Motor neuron (in vitro differentiated cells): ENCODE measurements around the gene SLC39A8. TPM values are rescaled to one million over a fixed set of nuclear protein-coding genes. Genes with fewer than 3 reads are reported as not detected.

Experiments
- ATAC-seq, 8 experiments: fragments of 200-7000 bp; cut with Tn5 transposase; replicated peaks in 6 of 8; 2 replicates each; pipeline ENCODE4 v1.8.0; 2021; ENCODE audit warnings: mild to moderate bottlenecking in 8 of 8, moderate library complexity in 8 of 8
- H3K27ac ChIP-seq, 2 donors: fragments of 250-450 bp; sonication (Bioruptor Pico); 2 replicates each; pipeline ENCODE4 v1.9.0; 2021; ENCODE audit warnings: antibody characterized with exemption in 2 of 2, mild to moderate bottlenecking in 2 of 2, moderate library complexity in 1 of 2
- H3K4me1 ChIP-seq, 2 donors: fragments of 250-450 bp; sonication (Bioruptor Pico); replicated peaks in 1 of 2; 2 replicates each; pipeline ENCODE4 v1.6.1; 2021; ENCODE audit warnings: antibody characterized with exemption in 2 of 2, mild to moderate bottlenecking in 2 of 2, moderate library complexity in 1 of 2
- H3K4me3 ChIP-seq, 5 donors: fragments of 250-450 bp; sonication (Bioruptor Pico); 2 replicates each; pipeline ENCODE4 v1.9.0; 2021; ENCODE audit warnings: antibody characterized with exemption in 5 of 5, mild to moderate bottlenecking in 5 of 5, moderate library complexity in 4 of 5
- WGBS, 10 experiments: fragments of 450-650 bp; shearing (Covaris generic); methylation state at CpG; one replicate each; pipeline ENCODE4 v1.0.0; 2022; 5-methylcytosine and 5-hydroxymethylcytosine counted together
- in situ Hi-C, 9 experiments: fragments of 400-800 bp; cut with MboI; loops; one replicate each; pipeline ENCODE4 v1.15.0; 2021; ENCODE audit warnings: low sequenced_read_pairs in 9 of 9, low pct_unique_long_range_greater_than_20kb in 2 of 9; ENCODE audit not compliant: unreplicated experiment in 9 of 9
- total RNA-seq, 8 experiments: library from RNA; unstranded; fragments of 300-600 nt; gene quantifications; 2 replicates each; pipeline versions ENCODE4 v1.2.3 to v1.2.4, GENCODE V29; 2022

SLC39A8 gene
- total RNA-seq, 8 experiments from 2014 or later = 1.2 to 235 (median 3.0) TPM

DNA sequence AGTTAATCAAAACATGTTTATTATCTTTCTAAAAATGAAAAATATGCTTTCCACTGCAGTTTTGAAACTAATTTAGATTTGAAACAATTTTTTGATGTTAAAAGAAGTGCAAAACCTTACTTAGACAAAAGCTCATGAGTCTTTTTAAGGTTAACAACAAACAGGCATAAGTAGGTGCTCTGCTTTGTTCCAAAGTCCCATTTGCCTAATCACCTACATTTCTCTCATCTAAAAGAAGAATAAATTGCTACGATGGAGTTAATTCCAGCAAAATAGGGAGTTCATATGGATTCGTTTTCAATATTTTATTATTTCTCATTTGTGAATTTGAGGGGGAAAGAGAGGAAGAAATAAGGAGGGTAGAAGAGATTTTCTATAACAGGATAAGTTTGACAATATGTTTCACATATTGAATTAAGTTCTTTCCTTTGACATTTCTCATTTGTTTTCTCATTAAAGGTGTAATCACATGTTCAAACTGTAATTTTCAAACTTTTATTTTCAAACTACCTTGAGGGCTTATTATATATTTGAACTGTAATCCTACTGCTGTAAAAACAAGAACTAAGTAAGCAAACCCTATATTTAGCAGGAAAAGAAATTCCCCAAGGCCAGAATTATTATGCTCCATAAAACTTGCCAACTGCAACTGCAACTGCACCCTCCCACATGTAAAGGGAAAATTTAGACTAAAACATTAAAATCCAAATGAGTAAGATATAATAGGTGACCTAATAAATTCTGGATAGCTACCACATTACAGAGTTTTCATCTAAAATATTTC, 9.6 kb upstream of the SLC39A8 start:
- Histone ChIP-seq H3K4me3 (no peak overlapping the region), H3K4me1 (no peaks in the 10 kb centered on the region), H3K27ac (no peak overlapping the region)
- ATAC-seq = no peak
- WGBS, 10 experiments = 10 to 88% (median 42%) methylated on average over 1 to 2 of the region's 2 CpGs
- in situ Hi-C loops = no loop called here

DNA sequence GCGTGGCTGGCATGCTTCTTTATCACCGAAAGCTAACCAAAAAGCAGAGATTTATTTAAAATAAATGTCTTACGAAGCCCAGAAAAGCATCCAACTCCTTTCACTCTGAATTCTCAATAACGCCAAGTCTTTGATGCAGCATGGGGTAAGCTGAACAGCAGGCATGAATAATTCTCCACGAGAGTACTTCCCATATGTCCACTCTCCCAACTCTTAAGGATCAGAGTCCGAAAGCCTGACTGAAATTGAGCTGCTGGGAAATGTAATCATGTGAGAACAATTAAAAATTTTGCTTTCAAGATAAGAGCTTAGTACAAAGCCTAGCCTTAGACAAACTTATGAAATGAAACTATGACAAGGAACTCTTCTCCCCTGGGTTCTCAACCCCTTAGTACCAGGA, 7.5 kb upstream of the SLC39A8 start:
- ATAC-seq = peak in 1 of 8 experiments; percentile 34
- Histone ChIP-seq H3K4me3 (no peak overlapping the region), H3K27ac (no peak overlapping the region), H3K4me1 (no peaks in the 10 kb centered on the region)
- WGBS, 10 experiments = 13 to 90% (median 79%) methylated on average over 1 to 6 of the region's 6 CpGs; no CpG with 5 or more reads in 1 of the 10 experiments
- in situ Hi-C loops = no loop called here

DNA sequence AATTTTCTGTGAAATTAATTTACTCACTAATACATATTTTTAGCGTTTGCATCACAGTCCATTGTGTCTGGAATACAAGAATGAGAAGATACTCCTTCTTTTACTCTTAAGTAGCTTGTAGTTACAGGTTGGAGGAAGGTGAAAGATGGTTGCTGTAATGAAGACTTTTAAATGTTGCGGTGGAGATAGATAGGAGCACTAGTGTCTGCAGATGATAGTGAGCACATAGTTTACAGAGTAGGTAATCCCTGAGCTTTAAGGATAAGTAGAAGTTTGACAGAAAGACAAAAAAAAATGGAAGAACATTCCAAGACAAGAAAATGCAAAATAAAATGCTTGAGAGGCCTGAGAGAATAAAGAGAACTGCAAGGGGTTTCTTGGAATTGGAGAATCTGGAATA, 5.4 kb upstream of the SLC39A8 start:
- in situ Hi-C loops = no loop called here
- Histone ChIP-seq H3K4me1 (no peaks in the 10 kb centered on the region), H3K4me3 (no peak overlapping the region), H3K27ac (no peak overlapping the region)
- ATAC-seq = no peak
- 85 to 100% (median 94%) methylated on average over 1 to 2 of the region's 2 CpGs for WGBS, 10 experiments

DNA sequence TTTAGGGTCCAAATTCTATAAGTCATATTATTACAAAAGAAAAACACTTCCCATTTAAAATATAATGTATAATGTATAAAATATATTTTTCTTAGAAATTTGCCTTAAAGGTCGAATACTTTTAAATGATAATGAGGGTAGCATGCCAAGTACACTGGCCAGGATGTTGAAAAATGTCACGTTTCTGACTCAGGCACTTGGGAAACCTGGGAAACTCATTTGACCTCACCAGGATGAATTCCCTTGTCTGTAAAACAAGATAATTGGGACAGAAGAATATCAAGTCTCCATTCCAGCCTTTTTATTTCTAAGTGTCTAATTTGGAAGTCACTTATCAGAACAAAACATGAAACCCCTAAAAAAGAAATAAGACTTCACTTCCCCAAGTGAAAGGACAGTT, 3.4 kb upstream of the SLC39A8 start:
- ATAC-seq = no peak
- WGBS, 10 experiments = 20 to 92% (median 64%) methylated on average over 1 to 2 of the region's 2 CpGs; no CpG with 5 or more reads in 1 of the 10 experiments
- in situ Hi-C loops = loop anchor here in 1 of 9 experiments (5.0 kb wide), 1 partner anchor 79 kb away; no protein-coding TSS in a partner anchor
- Histone ChIP-seq H3K4me3 (no peak overlapping the region), H3K27ac (no peak overlapping the region), H3K4me1 (peaks cover 2 to 4% of the 10 kb centered on the region in 2 donors)

DNA sequence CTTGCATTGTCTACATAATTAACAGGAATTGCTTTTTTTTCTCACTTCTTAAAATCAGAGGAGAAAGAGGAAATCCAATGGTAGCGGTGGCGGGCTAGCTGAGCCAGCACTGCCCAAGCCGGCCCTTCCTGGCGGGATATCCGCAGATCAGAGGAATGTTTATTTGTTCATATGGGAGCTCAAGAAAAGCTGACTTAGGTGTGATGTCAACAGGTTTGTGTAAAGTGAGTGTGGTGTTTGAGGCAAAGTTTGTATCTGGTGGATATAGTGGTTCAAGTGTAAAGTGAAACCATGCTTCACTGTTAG, 466 bp upstream of the SLC39A8 start:
- Histone ChIP-seq H3K4me3 (peak overlapping the region in 3 of 5 donors; percentile 37 to 40 (median 39)), H3K27ac (no peak overlapping the region), H3K4me1 (peaks cover 2 to 7% of the 10 kb centered on the region in 2 donors)
- 0 to 69% (median 16%) methylated on average over 1 to 5 of the region's 5 CpGs; no CpG with 5 or more reads in 4 of the 10 experiments for WGBS, 10 experiments
- in situ Hi-C loops = loop anchor here in 1 of 9 experiments (5.0 kb wide), 1 partner anchor 82 kb away; no protein-coding TSS in a partner anchor
- ATAC-seq = peak in 1 of 8 experiments; percentile 1

DNA sequence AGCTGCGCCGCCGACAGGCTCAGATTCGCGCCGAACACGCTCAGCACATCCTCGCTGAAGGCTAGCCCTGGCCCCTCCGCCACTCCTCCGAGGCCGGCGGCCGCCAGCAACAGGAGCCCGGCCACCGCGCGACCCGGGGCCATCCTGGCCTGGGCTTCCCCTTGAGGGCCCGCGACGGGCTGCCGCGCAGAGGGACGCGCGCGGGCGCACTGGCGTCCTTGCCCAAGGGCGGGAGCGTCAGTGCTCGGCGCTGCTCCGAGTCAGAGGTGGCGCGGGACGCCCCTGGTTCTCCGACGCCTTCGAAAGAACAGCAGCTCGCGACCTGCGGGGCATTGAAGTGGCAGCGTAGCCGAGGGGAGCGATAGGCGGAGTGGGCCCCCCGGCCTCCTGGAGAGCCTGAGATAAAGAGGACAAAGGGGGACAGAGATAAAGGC, 745 bp downstream of the SLC39A8 start:
- in situ Hi-C loops = no loop called here
- Histone ChIP-seq H3K4me3 (peak overlapping the region; percentile 31 to 40 (median 39)), H3K27ac (no peak overlapping the region), H3K4me1 (peaks cover 2 to 7% of the 10 kb centered on the region in 2 donors)
- 0 to 10% (median 5%) methylated on average over 2 to 16 of the region's 48 CpGs; no CpG with 5 or more reads in 5 of the 10 experiments for WGBS, 10 experiments
- peak; percentile 66 to 90 (median 82) for ATAC-seq

DNA sequence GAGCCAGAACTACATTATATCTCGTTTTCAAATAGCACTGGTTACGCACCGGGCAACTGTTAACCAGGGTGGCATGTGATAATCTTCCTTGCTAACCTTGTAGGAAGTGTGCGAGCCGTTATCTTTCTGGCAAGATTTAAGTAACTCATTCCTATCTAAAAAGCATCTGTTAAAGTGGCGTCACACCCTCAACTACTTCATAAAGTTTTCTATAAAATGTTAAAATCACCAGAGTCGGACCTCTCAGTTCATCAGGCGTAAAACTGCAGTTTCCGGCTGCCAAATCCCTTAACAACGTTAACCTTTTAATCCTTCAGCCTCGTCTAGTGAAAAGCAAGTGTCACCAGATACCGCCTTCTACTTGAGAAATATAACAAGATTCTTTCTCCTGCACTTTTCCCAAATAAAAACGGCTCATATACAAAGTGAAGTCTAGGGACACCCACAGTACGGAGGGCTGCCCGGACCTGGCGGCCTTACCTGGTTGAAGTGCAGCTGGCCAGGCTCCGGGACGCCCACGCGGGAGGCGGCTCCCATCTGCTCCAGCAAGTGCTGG, 1.2 kb downstream of the SLC39A8 start:
- peaks cover 2 to 7% of the 10 kb centered on the region in 2 donors for H3K4me1 ChIP-seq
- ATAC-seq = no peak
- in situ Hi-C loops = no loop called here
- no peak overlapping the region for H3K27ac ChIP-seq
- WGBS, 10 experiments = 0 to 25% (median 10%) methylated on average over 2 to 19 of the region's 21 CpGs
- peak overlapping the region; percentile 31 to 40 (median 39) for H3K4me3 ChIP-seq

DNA sequence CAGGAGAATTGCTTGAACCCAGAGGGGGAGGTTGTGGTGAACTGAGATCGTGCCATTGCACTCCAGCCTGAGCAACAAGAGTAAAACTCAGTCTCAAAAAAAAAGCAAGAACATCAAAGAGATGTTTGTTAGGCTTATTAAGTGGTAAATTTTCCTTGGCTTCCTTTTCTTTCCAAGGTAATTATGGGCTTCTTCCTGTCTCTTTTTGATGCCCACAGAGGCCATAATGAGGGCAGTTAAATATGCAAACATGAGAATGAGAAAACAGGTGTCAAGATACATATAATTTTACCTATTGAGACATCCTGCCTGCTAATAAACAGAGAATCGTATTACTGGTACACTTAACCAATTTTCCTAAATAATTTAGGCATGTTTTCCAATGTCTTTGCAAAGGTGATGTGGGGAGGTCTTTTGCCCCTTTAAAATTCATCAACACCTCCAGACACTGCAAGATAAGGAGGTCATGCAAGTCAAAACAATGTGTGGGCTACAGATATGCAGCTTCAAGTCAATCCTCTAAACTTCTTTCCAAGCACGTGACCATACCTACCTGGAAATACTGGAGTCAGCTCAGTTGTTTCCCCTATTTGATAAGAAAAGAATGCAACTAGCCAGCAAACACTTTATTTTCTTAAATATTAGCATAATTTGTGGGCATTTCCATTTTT, 2.7 kb downstream of the SLC39A8 start:
- 33 to 100% (median 86%) methylated on average over 1 to 3 of the region's 3 CpGs; no CpG with 5 or more reads in 1 of the 10 experiments for WGBS, 10 experiments
- no peak for ATAC-seq
- Histone ChIP-seq H3K27ac (no peak overlapping the region), H3K4me1 (peaks cover 2 to 7% of the 10 kb centered on the region in 2 donors), H3K4me3 (no peak overlapping the region)
- in situ Hi-C loops = no loop called here

DNA sequence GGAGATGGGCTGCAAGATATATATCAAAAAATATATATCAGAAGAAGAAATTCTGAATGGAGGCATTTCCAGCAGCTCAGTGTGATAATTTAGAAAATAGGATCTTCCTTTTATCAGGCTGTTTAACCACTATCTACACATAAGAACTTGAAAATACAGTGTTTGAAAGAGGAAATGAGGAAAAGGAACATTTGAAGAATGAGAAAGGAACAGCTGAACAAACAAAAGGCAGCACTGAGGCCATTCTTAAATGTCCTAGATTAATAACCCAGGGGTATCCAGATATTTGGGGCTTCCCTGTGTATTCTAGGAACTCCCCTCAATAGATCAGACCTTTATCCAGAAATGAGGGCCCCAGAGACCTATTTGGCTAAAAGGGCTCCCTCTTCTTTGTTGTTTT, 4.1 kb downstream of the SLC39A8 start:
- in situ Hi-C loops = no loop called here
- no peak overlapping the region for H3K4me3 ChIP-seq
- no peak overlapping the region for H3K27ac ChIP-seq
- ATAC-seq = no peak
- peaks cover 2 to 7% of the 10 kb centered on the region in 2 donors for H3K4me1 ChIP-seq

DNA sequence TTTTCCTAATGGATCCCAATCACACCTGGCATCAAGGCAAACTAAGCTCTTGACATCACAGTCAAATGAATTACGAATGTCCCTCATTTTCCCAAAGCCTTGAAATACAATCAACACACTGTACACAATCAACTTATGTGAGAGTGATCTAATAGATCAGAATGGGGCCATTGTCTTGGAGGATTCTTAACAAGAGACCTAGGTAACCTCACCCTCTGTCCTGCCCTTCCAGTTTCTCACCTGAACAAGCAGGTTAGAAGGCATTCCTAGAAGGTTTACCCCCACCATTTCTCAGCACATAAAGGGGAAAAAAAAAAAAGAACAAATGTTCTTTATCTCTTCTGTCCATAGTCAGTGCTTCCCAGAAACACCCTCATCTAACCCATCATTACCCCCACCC, 6.3 kb downstream of the SLC39A8 start:
- Histone ChIP-seq H3K4me1 (peaks cover 2 to 6% of the 10 kb centered on the region in 2 donors), H3K4me3 (no peak overlapping the region), H3K27ac (no peak overlapping the region)
- 100% methylated on average over 1 of the region's 1 CpG; no CpG with 5 or more reads in 8 of the 10 experiments for WGBS, 10 experiments
- no peak for ATAC-seq
- in situ Hi-C loops = no loop called here

DNA sequence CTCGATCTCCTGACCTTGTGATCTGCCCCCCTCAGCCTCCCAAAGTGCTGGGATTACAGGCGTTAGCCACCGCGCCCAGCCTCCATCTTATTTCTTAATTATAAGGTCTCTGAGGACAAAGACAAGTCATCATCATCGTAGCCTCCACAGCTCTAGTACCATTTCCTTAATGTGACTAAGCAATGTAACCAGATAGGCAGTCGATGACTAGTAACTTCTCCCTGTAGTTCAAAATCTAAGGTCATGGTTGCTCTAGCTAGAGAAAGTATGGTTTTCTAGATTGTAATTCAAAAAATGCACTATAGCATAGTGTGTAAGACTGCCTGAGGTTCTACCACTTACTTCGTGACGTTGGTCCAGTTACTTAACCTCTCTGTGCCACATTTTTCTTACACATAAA, 6.9 kb downstream of the SLC39A8 start:
- ATAC-seq = no peak
- WGBS, 10 experiments = 60 to 100% (median 99%) methylated on average over 1 to 6 of the region's 8 CpGs; no CpG with 5 or more reads in 2 of the 10 experiments
- Histone ChIP-seq H3K27ac (no peak overlapping the region), H3K4me1 (no peaks in the 10 kb centered on the region), H3K4me3 (no peak overlapping the region)
- in situ Hi-C loops = no loop called here

DNA sequence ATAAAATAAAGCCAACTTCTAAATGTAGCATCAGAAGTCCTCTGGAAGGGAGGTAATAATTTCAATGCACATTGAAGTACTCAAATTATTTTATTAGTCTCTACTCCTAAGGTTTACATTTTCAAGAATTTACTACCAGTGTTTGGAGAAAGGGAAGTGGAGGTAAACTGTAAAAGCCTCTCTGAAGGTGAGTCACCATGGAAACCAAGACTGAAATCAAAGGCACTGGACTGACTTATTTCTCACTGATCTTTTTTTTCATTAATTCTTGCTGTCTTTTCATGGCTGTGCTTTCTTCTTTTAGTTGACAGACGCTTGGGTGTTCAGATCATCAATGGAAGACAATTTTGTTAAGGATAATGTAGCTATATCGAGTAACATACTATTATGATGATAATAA, 9.7 kb downstream of the SLC39A8 start:
- in situ Hi-C loops = no loop called here
- Histone ChIP-seq H3K4me3 (no peak overlapping the region), H3K4me1 (no peaks in the 10 kb centered on the region), H3K27ac (no peak overlapping the region)
- no peak for ATAC-seq
- 67 to 100% (median 80%) methylated on average over 1 to 2 of the region's 2 CpGs; no CpG with 5 or more reads in 2 of the 10 experiments for WGBS, 10 experiments

DNA sequence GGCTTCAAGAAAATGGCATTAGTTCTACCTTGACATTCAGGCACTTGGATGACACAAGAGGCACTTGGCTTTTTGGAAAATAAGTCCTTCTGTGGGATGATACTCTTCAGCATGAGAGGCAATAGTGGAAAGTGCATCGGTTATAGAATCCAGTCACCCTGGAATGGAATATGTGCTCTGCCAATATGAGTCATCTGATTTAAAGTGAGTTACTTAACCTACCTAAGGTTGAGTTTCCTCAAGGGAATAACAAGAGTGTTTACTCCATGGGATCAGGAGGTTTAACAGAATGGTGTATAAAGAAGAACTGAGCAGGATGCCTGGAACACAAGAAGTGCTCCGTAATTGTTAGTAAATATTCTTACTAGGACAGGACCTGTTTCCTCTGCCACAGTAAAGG, 10.7 kb downstream of the SLC39A8 start:
- WGBS, 10 experiments = 80 to 100% (median 94%) methylated on average over 1 to 2 of the region's 2 CpGs; no CpG with 5 or more reads in 2 of the 10 experiments
- ATAC-seq = no peak
- H3K27ac ChIP-seq = no peak overlapping the region
- H3K4me1 ChIP-seq = no peaks in the 10 kb centered on the region
- H3K4me3 ChIP-seq = no peak overlapping the region
- in situ Hi-C loops = no loop called here
